Measurements from ENCODE around the gene TRIM71. TPM values are rescaled to one million over a fixed set of nuclear protein-coding genes. Genes with fewer than 3 reads are reported as not detected.
"Not testable (repeated sequence)": the region's sequence is repeated elsewhere in the genome, so short reads cannot be mapped to it uniquely, and the experiment has no call there.

Gene TRIM71
- total and polyA plus RNA-seq, 2 donors (not counting 1 experiment from before 2014, with no cell fraction given) = not detected

DNA sequence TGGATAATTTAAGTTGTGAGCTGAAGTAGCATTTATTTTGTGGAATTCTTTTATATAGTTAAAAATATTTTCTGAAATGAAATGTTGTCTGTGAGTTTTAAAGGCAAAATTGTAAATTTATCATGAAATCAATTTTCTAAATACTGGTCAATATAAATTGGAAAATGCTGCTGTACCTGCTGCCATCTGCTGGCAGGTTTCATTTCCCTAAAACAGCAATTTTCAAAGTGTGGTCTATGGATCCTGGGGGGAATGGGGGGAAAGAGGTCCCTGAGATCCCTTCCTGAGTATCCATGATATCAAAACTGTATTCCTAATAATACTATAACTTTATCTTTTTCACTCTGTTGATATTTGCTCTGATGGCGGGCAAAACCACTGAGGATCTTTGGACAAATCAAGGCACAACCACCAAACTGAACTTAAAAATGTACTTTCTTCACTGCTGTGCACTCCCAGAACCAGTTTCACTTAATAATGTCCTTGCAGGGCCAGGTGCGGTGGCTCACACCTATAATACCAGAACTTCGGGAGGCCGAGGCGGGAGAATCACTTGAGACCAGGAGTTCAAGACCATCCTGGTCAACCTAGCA, 116.4 kb downstream of the TRIM71 start:
- Histone ChIP-seq H3K79me2 (ENCODE audit: control insufficient read depth, insufficient read depth, low read length) (no peaks in the 10 kb centered on the region), H3K4me2 (replicated peaks; ENCODE audit: low read depth, low read length, poor library complexity, severe bottlenecking) (no peak overlapping the region), H2AFZ (ENCODE audit: insufficient read depth, low read depth, low read length, poor library complexity, severe bottlenecking) (no peak overlapping the region), H3K9ac (ENCODE audit: low read length) (no peak overlapping the region), H3K27ac (ENCODE audit: low read length in 2 of 2) (no peak overlapping the region), H3K4me1 (ENCODE audit: control insufficient read depth in 2 of 2, insufficient read depth in 2 of 2, low read length in 2 of 2) (no peaks in the 10 kb centered on the region), H3K36me3 (replicated peaks in 1 of 2; ENCODE audit: control extremely low read depth in 1 of 2, control insufficient read depth in 1 of 2, extremely low read depth in 1 of 2, insufficient read depth in 2 of 2, low read length in 1 of 2) (no peaks in the 10 kb centered on the region), H3K27me3 (replicated peaks in 1 of 4; ENCODE audit: control extremely low read depth in 1 of 4, control insufficient read depth in 3 of 4, insufficient read depth in 4 of 4, low read length in 3 of 4) (no peaks in the 10 kb centered on the region), H4K20me1 (ENCODE audit: control insufficient read depth, insufficient read depth, low read length, poor library complexity, severe bottlenecking) (no peaks in the 10 kb centered on the region), H3K9me3 (ENCODE audit: control extremely low read depth in 1 of 3, control insufficient read depth in 2 of 3, insufficient read depth in 1 of 3, low read length in 2 of 3) (peaks cover 0 to 8% (median 0%) of the 10 kb centered on the region in 3 donors), H3K4me3 (ENCODE audit: control extremely low read depth in 1 of 5, extremely low read depth in 1 of 5, insufficient read depth in 1 of 5, low read depth in 2 of 5, low read length in 4 of 5) (no peak overlapping the region)
- Mint-ChIP-seq H3K4me3 (no peak overlapping the region), H3K27me3 (peaks cover 5% of the 10 kb centered on the region), H3K9me3 (ENCODE audit: insufficient read depth) (peaks cover 5% of the 10 kb centered on the region), H3K27ac (no peak overlapping the region), H3K4me1 (no peaks in the 10 kb centered on the region)
- TF ChIP-seq, protein P1, sequence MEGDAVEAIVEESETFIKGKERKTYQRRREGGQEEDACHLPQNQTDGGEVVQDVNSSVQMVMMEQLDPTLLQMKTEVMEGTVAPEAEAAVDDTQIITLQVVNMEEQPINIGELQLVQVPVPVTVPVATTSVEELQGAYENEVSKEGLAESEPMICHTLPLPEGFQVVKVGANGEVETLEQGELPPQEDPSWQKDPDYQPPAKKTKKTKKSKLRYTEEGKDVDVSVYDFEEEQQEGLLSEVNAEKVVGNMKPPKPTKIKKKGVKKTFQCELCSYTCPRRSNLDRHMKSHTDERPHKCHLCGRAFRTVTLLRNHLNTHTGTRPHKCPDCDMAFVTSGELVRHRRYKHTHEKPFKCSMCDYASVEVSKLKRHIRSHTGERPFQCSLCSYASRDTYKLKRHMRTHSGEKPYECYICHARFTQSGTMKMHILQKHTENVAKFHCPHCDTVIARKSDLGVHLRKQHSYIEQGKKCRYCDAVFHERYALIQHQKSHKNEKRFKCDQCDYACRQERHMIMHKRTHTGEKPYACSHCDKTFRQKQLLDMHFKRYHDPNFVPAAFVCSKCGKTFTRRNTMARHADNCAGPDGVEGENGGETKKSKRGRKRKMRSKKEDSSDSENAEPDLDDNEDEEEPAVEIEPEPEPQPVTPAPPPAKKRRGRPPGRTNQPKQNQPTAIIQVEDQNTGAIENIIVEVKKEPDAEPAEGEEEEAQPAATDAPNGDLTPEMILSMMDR (IDR thresholded peaks at IDR 0.05) = peak; percentile 72
- TF ChIP-seq EZH2 (IDR thresholded peaks at IDR 0.05; ENCODE audit: borderline replicate concordance, insufficient read depth, low read depth, low read length, poor library complexity, severe bottlenecking) = no peak
- DNase-seq (peak; percentile 44), ATAC-seq (ENCODE audit: low read depth) (no peak)
- intact Hi-C loops (cut with micrococcal nuclease) = loop anchor here (5.0 kb wide), 1 partner anchor 757 kb away; no protein-coding TSS in a partner anchor
- ChIA-PET POLR2A (no interaction called here), CTCF (interaction anchor here (1.2 to 1.9 kb wide), 5 partner anchors 17 to 425 kb away, joined by 3 to 5 read pairs (median 4); no protein-coding TSS in a partner anchor)
- WGBS (ENCODE audit: insufficient coverage) = 92% methylated on average over 1 of the region's 5 CpGs

GRCh38 chr3:32937331-32937730, 119.5 kb downstream of the TRIM71 start:
- Mint-ChIP-seq H3K27ac (no peak overlapping the region), H3K4me1 (no peaks in the 10 kb centered on the region), H3K9me3 (ENCODE audit: insufficient read depth) (no peaks in the 10 kb centered on the region), H3K27me3 (no peaks in the 10 kb centered on the region), H3K4me3 (no peak overlapping the region)
- H4K20me1 ChIP-seq (ENCODE audit: control insufficient read depth, insufficient read depth, low read length, poor library complexity, severe bottlenecking) = no peaks in the 10 kb centered on the region
- H3K9me3 ChIP-seq (ENCODE audit: control extremely low read depth in 1 of 3, control insufficient read depth in 2 of 3, insufficient read depth in 1 of 3, low read length in 2 of 3) = peaks cover 0 to 3% (median 0%) of the 10 kb centered on the region in 3 donors
- no peak for ATAC-seq (ENCODE audit: low read depth)
- POLR2A ChIA-PET = no interaction called here
- H3K4me2 ChIP-seq (replicated peaks; ENCODE audit: low read depth, low read length, poor library complexity, severe bottlenecking) = no peak overlapping the region
- CTCF ChIA-PET = no interaction called here
- H2AFZ ChIP-seq (ENCODE audit: insufficient read depth, low read depth, low read length, poor library complexity, severe bottlenecking) = no peak overlapping the region
- intact Hi-C loops (cut with micrococcal nuclease) = no loop called here
- H3K4me3 ChIP-seq (ENCODE audit: control extremely low read depth in 1 of 5, extremely low read depth in 1 of 5, insufficient read depth in 1 of 5, low read depth in 2 of 5, low read length in 4 of 5) = no peak overlapping the region
- no peak overlapping the region for H3K9ac ChIP-seq (ENCODE audit: low read length)
- no peak for DNase-seq
- H3K4me1 ChIP-seq (ENCODE audit: control insufficient read depth in 2 of 2, insufficient read depth in 2 of 2, low read length in 2 of 2) = no peaks in the 10 kb centered on the region
- 67% methylated on average over 1 of the region's 2 CpGs for WGBS (ENCODE audit: insufficient coverage)
- H3K36me3 ChIP-seq (replicated peaks in 1 of 2; ENCODE audit: control extremely low read depth in 1 of 2, control insufficient read depth in 1 of 2, extremely low read depth in 1 of 2, insufficient read depth in 2 of 2, low read length in 1 of 2) = no peaks in the 10 kb centered on the region
- H3K27ac ChIP-seq (ENCODE audit: low read length in 2 of 2) = no peak overlapping the region
- TF ChIP-seq EZH2 (IDR thresholded peaks at IDR 0.05; ENCODE audit: borderline replicate concordance, insufficient read depth, low read depth, low read length, poor library complexity, severe bottlenecking) = no peak
- TF ChIP-seq, protein P1 (IDR thresholded peaks at IDR 0.05) = no peak
- H3K79me2 ChIP-seq (ENCODE audit: control insufficient read depth, insufficient read depth, low read length) = no peaks in the 10 kb centered on the region
- no peaks in the 10 kb centered on the region for H3K27me3 ChIP-seq (replicated peaks in 1 of 4; ENCODE audit: control extremely low read depth in 1 of 4, control insufficient read depth in 3 of 4, insufficient read depth in 4 of 4, low read length in 3 of 4)

DNA sequence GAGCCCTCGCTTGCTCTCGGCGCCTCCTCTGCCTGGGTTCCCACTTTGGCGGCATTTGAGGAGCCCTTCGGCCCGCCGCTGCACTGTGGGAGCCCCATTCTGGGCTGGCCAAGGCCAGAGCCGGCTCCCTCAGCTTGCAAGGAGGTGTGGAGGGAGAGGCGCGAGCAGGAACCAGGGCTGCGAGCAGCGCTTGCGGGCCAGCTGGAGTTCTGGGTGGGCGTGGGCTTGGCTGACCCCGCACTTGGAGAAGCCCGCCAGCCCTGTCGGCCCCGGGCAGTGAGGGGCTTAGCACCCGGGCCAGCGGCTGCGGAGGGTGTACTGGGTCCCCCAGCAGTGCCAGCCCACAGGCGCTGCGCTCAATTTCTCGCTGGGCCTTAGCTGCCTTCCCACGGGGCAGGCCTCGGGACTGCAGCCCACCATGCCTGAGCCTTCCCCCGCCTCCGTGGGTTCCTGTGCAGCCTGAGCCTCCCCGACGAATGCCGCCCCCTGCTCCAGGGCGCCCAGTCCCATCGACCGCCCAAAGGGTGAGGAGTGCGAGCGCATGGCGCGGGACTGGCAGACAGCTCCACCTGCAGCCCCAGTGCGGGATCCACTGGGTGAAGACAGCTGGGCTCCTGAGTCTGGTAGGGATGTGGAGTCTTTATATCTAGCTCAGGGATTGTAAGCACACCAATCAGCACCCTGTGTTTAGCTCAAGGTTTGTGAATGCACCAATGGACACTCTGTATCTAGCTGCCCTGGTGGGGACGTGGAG, 121.9 kb downstream of the TRIM71 start:
- POLR2A ChIA-PET; H3K36me3 ChIP-seq (replicated peaks in 1 of 2; ENCODE audit: control extremely low read depth in 1 of 2, control insufficient read depth in 1 of 2, extremely low read depth in 1 of 2, insufficient read depth in 2 of 2, low read length in 1 of 2): not testable (repeated sequence)

More for the DNA sequence above, 121.9 kb downstream of the TRIM71 start:
- WGBS (ENCODE audit: insufficient coverage) = 95% methylated on average over 38 of the region's 40 CpGs
- H3K4me1 ChIP-seq (ENCODE audit: control insufficient read depth in 2 of 2, insufficient read depth in 2 of 2, low read length in 2 of 2); H3K79me2 ChIP-seq (ENCODE audit: control insufficient read depth, insufficient read depth, low read length); H3K4me3 Mint-ChIP-seq; intact Hi-C loops (cut with micrococcal nuclease); H3K4me3 ChIP-seq (ENCODE audit: control extremely low read depth in 1 of 5, extremely low read depth in 1 of 5, insufficient read depth in 1 of 5, low read depth in 2 of 5, low read length in 4 of 5); H3K27me3 Mint-ChIP-seq; H3K9me3 ChIP-seq (ENCODE audit: control extremely low read depth in 1 of 3, control insufficient read depth in 2 of 3, insufficient read depth in 1 of 3, low read length in 2 of 3); H3K9me3 Mint-ChIP-seq (ENCODE audit: insufficient read depth); H3K4me2 ChIP-seq (replicated peaks; ENCODE audit: low read depth, low read length, poor library complexity, severe bottlenecking); H3K27ac ChIP-seq (ENCODE audit: low read length in 2 of 2); H3K9ac ChIP-seq (ENCODE audit: low read length); H4K20me1 ChIP-seq (ENCODE audit: control insufficient read depth, insufficient read depth, low read length, poor library complexity, severe bottlenecking); CTCF ChIA-PET; H3K4me1 Mint-ChIP-seq; H2AFZ ChIP-seq (ENCODE audit: insufficient read depth, low read depth, low read length, poor library complexity, severe bottlenecking); DNase-seq; H3K27ac Mint-ChIP-seq; H3K27me3 ChIP-seq (replicated peaks in 1 of 4; ENCODE audit: control extremely low read depth in 1 of 4, control insufficient read depth in 3 of 4, insufficient read depth in 4 of 4, low read length in 3 of 4); ATAC-seq (ENCODE audit: low read depth): not testable (repeated sequence)
